ENCODE measurements around the gene ATXN7L3B. TPM values are rescaled to one million over a fixed set of nuclear protein-coding genes. Genes with fewer than 3 reads are reported as not detected.

ATXN7L3B gene
- total RNA-seq, 2 donors from 2014 or later = 28.8 to 29.6 TPM

DNA sequence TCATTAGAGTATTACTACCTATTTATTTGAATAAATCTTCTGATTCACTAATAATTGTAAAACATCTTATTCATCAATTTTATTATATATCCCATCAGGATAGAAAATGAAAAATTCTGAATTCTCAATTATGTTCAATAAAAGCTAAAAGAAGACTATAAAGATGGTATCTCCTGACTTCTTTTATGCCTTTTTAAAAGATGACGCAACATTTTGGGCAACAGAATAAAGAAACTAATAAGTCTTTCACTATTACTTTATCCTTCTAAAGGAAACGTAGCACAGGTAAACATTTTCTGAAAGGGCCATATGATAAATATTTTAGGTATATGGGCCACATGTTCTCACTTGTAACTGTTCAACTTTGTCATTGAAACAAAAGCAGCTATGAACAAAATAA lies 10.1 kb upstream of the ATXN7L3B start:
- Histone ChIP-seq H3K9ac (ENCODE audit: low read depth in 2 of 2, low read length in 2 of 2) (no peak overlapping the region), H3K27ac (no peak overlapping the region), H3K4me1 (no peaks in the 10 kb centered on the region), H3K4me3 (no peak overlapping the region), H3K36me3 (no peaks in the 10 kb centered on the region), H3K27me3 (no peaks in the 10 kb centered on the region), H3K9me3 (no peaks in the 10 kb centered on the region)
- TF ChIP-seq, protein P1, sequence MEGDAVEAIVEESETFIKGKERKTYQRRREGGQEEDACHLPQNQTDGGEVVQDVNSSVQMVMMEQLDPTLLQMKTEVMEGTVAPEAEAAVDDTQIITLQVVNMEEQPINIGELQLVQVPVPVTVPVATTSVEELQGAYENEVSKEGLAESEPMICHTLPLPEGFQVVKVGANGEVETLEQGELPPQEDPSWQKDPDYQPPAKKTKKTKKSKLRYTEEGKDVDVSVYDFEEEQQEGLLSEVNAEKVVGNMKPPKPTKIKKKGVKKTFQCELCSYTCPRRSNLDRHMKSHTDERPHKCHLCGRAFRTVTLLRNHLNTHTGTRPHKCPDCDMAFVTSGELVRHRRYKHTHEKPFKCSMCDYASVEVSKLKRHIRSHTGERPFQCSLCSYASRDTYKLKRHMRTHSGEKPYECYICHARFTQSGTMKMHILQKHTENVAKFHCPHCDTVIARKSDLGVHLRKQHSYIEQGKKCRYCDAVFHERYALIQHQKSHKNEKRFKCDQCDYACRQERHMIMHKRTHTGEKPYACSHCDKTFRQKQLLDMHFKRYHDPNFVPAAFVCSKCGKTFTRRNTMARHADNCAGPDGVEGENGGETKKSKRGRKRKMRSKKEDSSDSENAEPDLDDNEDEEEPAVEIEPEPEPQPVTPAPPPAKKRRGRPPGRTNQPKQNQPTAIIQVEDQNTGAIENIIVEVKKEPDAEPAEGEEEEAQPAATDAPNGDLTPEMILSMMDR (IDR thresholded peaks at IDR 0.05) = no peak
- DNase-seq = no peak
- intact Hi-C loops (cut with DNase I) = no loop called here

DNA sequence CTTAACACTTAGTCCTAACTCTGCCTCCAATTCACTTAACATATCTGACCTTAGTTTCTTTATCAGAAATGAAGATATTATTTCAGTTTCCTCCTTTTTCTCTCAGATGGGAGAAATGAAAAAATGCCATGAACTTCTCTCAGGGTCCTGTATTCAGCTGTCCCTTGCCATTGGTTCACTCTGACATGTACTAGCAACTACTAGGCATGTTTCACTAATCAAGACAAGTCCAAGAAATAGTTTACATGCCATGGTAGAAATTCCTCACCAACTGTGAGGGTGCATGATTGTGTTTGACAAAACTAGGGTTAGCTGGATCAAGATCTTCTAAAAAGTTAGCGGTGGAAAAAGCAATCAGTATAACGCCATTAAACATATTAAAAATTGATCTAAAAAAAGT lies 7.0 kb upstream of the ATXN7L3B start:
- Histone ChIP-seq H3K9ac (ENCODE audit: low read depth in 2 of 2, low read length in 2 of 2) (no peak overlapping the region), H3K4me1 (no peaks in the 10 kb centered on the region), H3K27me3 (no peaks in the 10 kb centered on the region), H3K9me3 (no peaks in the 10 kb centered on the region), H3K27ac (no peak overlapping the region), H3K4me3 (no peak overlapping the region), H3K36me3 (no peaks in the 10 kb centered on the region)
- TF ChIP-seq, protein P1 (IDR thresholded peaks at IDR 0.05) = no peak
- intact Hi-C loops (cut with DNase I) = no loop called here
- DNase-seq = no peak

DNA sequence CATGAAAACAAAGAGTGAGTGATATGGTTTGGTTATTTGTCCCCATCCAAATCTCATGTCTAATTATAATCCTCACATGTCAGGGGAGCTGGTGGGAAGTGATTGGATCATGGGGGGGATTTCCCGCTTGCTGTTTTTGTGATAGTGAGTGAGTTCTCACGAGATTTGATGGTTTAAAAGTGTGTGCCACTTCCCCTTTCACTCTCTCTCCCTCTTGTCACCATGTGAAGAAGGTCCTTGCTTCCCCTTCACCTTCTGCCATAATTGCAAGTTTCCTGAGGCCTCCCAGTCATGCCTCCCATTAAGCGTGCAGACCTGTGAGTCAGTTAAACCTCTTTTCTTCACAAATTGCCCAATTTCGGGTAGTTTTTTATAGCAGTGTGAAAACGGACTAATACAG lies 2.1 kb upstream of the ATXN7L3B start:
- no peaks in the 10 kb centered on the region for H3K27me3 ChIP-seq
- no peaks in the 10 kb centered on the region for H3K9me3 ChIP-seq
- H3K27ac ChIP-seq = no peak overlapping the region
- TF ChIP-seq, protein P1 (IDR thresholded peaks at IDR 0.05) = no peak
- H3K4me1 ChIP-seq = peaks cover 5% of the 10 kb centered on the region
- no peak overlapping the region for H3K9ac ChIP-seq (ENCODE audit: low read depth in 2 of 2, low read length in 2 of 2)
- intact Hi-C loops (cut with DNase I) = no loop called here
- DNase-seq = no peak
- no peak overlapping the region for H3K4me3 ChIP-seq
- no peaks in the 10 kb centered on the region for H3K36me3 ChIP-seq

DNA sequence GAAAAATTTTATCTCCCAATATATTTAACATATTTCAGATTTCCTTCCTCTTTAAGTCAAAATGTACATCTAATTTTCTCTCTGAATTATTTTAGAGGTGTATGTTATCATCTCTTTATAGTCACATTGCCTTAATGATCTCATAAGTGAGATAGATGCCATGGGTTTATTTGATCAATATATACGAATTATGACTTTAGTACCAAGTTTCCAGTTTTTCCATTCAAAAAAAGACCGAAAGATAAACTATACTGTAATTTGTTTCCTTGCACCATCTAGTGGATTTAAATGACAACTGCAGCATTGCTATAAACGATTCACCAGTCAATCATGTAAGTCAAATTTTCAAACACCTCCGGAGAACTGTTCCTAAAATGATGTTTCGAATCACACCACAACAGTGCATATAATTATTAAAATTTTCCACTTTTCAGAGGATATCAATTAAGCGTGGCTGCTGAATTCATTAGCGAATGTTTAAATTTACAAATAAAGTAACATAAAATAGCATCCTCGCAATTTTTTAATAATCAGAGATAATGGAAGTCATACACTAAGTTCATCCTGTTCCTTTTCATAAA lies 419 bp upstream of the ATXN7L3B start:
- no peak for DNase-seq

DNA sequence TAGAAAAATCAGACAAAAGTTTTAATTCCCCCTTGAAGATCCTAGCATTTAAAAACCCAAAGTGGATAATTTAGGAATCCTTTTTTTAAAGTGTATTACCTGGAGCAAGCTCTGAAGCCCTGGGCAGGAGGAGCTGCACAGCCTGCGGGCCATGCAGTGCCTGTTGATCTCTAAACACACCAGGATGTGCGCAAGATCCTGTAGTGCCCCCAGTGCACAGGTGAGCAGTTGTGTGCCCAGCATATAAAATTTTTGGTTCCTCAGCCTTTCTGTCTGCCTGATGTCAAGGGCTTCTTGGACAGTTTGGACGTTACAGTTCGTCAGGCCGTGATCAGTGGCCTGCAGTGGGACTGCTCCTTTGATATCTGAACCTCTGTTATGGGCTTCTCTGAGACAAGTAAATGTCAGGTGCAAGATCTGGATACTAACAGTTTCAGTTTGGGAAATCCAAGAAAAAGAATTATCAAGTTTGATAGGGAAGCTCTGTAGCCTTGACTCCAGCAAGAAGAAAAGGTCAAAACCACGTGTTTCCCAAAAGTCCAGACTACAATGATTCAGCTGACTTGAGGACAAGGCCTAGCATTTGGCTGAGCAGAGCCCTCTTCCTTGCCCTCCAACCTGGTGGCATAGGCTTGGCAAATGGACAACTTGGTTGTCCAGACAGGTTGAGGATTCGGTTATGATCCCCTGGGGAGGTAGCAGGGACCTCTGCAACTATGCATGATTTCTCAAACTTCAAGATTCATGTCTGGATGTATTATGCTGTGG lies 1.0 kb downstream of the ATXN7L3B start:
- Histone ChIP-seq H3K9me3 (no peaks in the 10 kb centered on the region), H3K9ac (ENCODE audit: low read depth in 2 of 2, low read length in 2 of 2) (peak overlapping the region; percentile 84 to 99), H3K27ac (peak overlapping the region; percentile 90), H3K4me3 (peak overlapping the region; percentile 66), H3K27me3 (no peaks in the 10 kb centered on the region), H3K4me1 (peaks cover 5% of the 10 kb centered on the region), H3K36me3 (no peaks in the 10 kb centered on the region)
- TF ChIP-seq, protein P1 (IDR thresholded peaks at IDR 0.05) = no peak
- intact Hi-C loops (cut with DNase I) = no loop called here
- peak; percentile 21 for DNase-seq

More for the DNA sequence above, 419 bp upstream of the ATXN7L3B start:
- Histone ChIP-seq H3K4me3 (peak overlapping the region; percentile 66), H3K27me3 (no peaks in the 10 kb centered on the region), H3K4me1 (peaks cover 5% of the 10 kb centered on the region), H3K9me3 (no peaks in the 10 kb centered on the region), H3K9ac (ENCODE audit: low read depth in 2 of 2, low read length in 2 of 2) (peak overlapping the region; percentile 36 to 99), H3K36me3 (no peaks in the 10 kb centered on the region), H3K27ac (peak overlapping the region; percentile 90)
- intact Hi-C loops (cut with DNase I) = no loop called here
- TF ChIP-seq, protein P1 (IDR thresholded peaks at IDR 0.05) = peak; percentile 69
